GM18499 (cell line): ENCODE measurements around the gene WIPI1.
"Not testable (repeated sequence)": the region's sequence is repeated elsewhere in the genome, so short reads cannot be mapped to it uniquely, and the experiment has no call there.

Experiments used
- ATAC-seq: cut with Tn5 transposase; IDR thresholded peaks from one replicate; pipeline ENCODE4 v1.9.1; 2021; ENCODE audit warnings: moderate number of reproducible peaks; ENCODE audit not compliant: insufficient read depth, unreplicated experiment

The WIPI1 gene

DNA sequence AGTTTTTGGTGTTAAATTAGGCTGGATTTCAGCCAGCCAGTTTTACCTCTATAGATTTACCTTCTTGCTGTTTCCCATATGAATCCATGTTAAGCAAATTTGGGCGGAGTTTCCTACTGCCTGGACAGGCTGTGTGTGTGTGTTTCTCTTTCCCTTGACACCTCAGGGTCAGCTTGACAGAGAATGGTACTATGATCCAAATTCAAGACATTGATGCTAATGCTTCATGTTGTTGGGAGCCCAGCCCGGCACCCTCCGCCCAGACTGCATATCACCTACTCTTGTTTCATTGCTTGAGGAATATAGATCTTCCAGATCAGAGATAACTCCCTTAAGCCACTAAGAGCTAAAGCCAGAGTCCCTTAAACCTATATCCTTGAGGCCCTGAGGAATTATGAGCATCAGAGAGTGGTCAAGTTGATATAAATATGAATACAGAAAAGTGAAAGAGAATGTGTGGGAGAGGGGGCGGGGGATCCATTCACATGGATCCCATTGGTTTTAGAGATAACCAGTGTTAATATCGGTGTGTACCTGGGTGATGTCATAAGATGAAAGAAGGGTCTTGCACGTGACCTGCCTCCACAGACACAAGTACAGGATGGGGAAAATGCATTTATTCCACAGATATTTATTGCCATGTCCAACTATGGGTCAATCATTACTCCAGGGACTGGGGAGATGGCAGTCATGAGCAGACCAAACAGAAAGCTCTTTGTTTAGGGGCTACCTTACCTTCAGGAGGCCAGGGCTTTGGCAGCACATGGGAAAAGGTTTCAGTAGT is 69.7 kb downstream of the WIPI1 start:
- ATAC-seq: no peak

DNA sequence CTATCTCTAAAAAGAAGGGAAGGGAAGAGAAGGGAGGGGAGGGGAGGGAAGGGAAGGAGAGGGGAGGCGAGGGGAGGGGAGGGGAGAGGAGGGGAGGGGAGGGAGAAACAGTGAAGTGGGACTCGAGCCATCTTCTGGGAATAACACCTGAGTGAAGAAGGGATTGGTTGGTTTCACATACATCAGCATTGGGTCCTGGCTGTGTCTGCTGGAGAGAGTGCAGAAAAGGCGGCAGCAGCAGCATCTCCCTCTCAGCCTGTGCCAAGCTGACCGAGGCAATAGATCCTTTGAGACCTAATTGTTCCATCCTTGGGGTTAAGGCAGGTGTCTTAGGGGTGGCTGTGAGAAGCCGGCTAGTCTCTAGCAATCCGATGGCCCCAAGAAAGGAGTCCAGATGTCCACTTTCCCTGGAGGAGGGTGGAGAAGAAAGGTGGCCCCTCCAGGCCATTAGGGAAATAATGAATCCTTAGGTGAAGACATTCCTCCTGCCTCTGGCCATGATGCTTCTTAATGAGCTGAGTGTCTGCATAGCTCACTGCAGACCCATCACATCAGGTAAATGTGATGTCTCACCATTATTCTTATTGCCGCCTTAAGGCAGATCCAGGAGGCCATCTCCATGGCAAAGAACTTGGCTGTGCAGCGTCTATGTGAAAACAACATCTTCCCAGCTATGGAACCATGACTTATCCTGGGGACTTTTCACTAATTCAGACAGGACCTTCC is 71.6 kb downstream of the WIPI1 start:
- no peak for ATAC-seq

DNA sequence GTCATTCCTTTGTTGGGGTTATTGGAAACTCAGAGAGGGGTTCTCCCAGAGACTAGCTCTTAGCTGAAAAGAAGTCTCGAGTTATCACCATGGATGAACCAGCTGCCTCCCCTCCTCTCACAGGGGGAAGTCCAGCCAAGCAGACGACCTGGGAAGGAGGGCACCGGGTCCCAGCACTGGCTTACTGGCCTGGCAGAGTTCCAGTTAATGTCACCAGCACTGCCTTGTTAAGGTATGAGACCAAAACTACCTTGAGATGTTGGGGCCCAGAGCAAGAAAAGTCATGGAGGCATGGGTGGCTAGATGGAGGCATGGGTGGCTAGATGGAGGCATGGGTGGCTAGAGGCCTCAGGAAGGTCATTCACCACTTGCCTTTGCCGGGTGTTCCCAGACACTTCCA is 72.4 kb downstream of the WIPI1 start:
- no peak for ATAC-seq

DNA sequence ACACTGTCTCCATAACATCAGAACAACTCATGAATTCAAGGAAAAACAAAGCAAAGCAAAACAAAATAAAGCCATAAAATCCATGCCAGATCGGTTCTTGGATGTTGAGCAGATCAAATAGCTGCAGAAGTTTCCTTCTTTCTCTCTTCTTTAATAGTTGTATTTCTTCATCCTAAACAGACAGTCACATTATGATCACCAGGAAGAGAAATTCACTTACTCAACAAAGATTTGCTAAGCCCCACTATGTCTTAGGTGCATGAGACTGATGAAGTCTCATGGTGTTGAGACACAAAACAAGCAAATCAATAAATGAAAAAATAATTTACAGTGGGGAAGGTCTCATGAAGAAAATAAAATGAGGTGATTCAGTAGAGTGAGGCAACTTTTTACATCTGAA is 72.8 kb downstream of the WIPI1 start:
- ATAC-seq: no peak

DNA sequence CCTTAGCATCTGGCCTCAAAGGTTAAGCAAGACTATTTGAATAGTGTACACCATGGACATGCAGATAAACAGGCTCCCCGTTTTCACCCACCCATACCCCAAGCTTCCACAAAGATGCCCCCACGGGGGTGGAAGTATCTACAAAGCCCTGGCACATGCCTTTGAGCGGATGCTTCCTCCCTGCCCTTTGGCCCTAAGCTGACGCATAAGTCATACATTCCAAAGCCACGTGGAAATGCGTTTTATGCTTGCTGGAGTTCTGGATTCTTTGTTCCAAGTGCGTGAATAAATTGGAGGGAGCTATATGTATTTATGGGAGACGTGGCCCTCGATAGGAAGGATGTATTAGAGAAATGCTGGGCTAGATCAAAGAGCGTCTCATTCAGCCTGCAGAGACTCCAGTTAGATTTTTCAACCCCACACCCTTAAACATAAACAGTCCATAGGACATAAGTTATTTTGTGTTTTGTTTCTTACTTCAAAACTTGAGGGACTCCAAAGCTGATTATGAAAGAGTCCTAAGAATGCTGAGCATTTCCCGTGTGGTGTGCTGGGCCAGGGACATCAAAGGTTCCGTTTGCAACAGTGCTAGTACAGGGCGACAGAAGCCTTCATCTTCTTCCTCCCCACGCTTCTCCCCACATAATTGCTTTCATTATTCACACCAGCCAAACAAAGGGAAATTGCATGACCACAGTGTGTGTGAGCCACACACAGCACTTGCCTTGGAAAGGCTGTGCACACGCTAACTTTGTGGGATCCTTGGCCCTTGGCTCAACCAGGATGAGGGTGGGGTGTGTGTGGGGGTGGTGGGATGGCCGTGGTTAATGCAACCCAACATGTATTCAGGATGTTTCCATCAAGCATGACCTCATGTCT is 73.6 kb downstream of the WIPI1 start:
- ATAC-seq: no peak

DNA sequence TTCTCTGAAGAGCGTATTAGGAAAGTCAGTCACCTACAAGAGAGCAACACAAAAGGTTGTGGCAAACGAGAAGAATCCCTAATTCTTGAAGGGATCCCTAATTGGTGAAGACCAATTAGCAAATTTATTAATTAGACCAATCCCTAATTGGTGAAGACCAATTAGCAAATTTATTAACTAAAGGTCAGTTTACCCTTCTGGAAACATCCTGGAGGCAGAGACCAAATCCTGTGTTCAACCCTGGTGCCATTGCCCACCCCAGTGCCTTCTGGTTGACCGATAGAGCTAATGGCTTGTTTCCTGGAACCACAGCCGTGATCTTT is 74.2 kb downstream of the WIPI1 start:
- ATAC-seq: no peak

DNA sequence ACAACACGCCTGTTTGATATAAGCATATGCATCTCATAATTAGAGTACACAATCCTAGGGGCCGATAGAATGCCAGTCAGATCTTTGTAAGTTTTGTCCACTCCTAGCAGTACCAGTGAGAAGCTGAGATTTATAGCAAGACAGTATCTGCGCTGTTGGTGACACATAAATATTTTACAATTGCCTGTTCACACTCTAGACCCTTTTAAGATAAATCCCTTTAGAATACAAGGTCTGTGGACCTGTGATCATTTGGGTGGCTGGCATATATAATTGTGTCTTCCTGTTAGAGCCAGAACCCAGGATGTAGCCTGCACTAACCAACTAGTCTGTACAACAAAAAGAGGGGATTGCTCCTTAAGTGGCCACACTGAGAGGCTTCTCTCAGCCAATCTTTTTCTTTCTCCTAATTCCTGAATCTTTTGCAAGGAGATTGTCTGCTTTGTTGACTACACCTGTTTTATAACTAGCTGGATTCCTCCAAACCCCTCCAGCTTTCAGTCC is 74.7 kb downstream of the WIPI1 start:
- no peak for ATAC-seq

DNA sequence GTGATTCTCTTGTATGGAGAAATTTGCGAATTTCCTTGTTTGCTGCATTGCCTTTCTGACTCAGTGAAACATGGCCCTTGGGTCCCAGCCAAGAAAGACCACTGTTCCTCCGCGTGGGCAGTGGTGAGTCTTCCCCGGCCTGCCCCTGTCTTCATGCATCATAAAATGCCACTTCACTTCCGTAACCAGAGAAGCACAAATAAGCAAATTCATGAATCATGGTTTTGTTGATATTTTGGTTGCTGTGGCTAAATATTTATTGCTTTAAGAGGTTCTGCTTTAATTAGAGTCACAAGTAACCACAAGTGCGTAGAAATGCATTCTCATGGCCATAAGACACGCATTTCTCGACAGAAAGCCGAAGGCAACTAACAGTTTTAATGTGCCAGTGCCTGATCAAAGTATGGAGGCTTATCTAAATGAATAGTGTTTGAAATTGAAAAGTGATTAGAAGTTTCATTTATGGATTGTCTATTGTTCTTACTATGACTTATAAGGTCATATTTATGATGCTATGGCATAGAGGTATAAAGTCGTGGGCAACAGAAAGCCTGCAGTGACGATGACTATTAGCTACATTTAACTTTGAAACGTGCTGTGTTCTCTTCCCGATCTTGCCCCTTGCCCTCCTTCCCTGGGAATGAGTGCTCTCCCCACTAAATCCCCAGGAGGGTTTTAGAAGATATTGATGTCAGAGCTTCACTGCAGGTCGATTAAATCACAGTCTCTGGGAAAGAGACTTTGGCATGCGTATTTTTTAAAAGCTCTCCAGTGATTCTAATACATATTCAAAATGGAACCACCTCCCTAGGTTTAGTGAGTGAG is 76.0 kb downstream of the WIPI1 start:
- no peak for ATAC-seq

DNA sequence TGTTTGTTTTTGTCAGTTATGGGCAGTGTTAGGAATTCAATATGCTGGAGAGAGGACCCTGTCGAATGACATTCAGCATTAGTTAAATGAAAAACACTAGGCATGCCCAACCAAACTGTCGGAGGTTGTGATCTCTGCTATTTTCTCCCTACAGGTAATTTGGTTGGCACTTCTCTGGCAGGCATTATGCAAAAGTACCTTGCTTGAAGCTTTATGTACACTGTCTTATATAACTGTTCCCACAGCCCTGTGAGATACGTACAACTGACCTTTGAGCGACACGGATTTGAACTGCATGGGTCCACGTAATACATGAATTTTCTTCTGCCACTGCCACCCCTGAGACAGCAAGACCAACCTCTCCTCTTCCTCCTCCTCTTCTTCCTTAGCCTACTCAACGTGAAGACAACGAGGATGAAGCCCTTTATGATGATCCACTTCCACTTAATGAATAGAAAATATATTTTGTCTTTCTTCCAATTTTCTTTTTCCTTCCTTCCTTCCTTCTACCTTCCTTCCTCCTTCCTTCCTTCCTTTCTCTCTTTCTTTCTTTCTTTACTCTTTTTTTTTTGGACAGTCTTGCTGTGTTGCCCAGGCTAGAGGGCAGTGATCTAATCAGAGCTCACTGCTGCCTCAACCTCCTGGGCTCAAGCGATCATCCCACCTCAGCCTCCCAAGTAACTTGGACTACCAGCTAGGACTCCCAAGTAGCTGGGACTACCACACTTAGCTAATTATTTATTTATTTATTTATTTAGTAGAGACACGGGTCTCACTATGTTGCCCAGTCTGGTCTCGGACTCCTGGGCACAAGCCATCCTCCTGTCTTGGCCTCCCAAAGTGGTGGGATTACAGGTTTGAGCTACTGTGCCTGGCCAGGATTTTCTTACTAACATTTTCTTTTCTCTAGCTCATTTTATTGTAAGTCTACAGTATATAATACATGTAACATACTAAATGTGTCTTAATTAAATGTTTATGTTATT is 77.3 kb downstream of the WIPI1 start:
- ATAC-seq: no peak

DNA sequence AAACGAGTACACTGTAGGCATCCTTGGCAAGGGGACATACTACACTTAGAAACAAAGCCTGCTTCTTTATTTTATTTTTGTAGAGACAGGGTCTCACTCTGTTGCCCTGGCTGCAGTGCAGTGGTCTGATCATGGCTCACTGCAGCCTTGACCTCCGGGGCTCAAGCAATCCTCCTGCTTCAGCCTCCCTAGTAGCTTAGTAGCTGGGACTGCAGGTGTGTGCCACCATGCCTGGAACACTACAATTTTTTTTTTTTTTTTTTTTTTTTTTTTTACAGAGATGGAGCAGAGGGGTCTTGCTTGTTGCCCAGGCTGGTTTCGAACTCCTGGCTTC is 78.2 kb downstream of the WIPI1 start:
- no peak for ATAC-seq

DNA sequence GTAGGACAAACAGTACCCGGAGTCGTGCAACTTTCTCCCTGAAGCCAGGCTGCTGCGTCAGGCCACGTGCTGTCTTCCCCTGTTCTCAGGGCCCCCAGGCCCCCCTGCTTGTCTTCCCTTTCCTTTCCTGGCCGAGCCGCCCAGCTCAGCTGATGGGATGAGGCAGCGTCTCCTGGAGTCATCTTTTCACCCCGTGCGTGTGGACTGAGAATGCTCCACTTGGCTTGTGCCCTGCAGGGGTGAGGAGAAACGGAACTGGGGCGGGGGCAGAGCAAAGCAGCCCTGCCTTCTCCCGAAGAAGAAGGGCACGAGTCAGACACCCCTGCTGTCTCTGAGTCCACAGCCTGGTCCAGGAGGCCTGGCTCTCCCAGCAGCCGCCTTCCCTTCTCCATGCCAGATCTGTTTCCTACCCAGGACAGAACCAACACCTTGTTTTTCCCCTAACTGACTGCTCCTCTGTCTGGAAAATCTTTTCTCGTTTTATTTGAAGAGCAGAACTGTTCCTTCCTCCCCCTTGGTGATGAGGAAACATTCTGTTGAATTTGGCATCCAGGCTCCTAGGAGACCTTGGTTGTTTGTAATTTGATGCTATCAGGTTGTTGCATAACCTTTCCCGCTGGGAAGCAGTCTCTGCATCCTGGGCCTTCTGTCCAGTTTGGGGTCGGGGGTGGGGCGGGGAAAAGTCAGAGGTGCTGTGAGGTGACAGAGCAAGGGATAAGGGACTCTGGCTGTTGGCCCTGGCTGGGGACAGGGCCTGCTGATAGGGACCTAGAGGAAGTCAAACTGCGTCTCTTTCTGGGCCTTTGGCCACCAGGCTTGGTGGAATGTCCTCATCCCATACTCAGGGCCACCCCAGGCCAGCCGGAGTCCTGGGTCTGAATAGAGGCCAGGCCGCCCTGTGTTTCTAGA is 78.8 kb downstream of the WIPI1 start:
- no peak for ATAC-seq

DNA sequence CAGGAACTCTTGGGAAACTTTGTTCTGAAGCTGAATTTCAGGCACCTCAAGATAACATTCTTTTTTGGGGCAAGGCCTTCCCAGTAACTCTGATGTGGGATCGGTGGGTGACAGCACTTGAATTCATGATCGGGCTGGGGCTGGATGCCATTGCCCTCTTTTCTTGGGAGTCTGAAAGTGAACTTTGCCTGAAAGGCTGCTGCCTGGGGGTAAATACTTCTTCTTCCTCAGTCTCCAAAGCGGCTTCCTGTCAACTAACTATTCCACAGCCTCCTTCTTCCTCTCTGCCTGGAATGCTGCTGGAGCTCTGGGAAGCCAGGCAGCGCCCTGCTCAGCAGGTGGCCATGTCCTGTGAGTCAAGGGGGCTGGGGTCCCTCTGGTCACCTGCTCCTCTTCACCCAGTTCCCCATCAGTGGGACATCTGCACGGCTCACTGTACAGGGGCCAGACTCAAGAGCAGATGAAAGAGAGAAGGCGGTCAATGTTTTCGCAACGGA is 79.5 kb downstream of the WIPI1 start:
- no peak for ATAC-seq

DNA sequence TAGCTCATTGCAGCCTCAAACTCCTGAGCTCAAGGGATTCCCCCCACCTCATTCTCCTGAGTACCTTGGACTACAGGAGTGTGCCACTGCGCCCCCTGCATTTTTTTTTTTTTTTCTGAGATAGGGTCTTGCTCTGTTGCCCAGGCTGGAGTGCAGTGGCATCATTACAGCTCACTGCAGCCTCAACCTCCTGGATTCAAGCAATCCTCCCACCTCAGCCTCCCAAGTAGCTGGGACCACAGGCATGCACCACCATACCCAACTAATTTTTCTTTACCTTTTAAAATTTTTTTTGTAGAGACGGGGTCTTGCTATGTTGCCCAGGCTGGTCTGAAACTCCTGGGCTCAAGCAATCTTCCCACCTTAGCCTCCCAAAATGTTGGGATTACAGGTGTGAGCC is 81.1 kb downstream of the WIPI1 start:
- ATAC-seq: not testable (repeated sequence)

DNA sequence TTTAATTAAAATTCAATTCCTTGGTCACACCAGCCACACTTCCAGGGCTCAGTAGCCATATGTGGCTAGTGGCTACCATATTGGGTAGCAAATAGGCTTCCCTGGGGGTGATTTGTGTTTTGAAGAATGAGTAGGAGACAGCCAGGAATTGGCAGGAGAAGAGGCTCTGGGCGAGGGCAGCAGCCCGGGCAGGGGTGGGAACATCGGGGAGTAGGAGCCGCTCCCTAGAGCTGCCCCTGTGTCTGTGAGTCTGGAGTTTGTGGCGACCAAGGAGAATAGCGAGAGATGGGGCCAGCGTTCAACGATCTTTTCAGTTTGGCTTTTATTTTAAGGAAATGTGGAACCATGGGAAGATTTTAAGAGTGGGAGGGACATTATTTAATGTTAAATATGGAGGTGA is 81.7 kb downstream of the WIPI1 start:
- no peak for ATAC-seq
